ENCODE results near the gene CDC42EP2.

The CDC42EP2 gene

GRCh38 chr11:65304110-65304509, 10.6 kb upstream of the CDC42EP2 start:
- TF ChIP-seq, protein P1, sequence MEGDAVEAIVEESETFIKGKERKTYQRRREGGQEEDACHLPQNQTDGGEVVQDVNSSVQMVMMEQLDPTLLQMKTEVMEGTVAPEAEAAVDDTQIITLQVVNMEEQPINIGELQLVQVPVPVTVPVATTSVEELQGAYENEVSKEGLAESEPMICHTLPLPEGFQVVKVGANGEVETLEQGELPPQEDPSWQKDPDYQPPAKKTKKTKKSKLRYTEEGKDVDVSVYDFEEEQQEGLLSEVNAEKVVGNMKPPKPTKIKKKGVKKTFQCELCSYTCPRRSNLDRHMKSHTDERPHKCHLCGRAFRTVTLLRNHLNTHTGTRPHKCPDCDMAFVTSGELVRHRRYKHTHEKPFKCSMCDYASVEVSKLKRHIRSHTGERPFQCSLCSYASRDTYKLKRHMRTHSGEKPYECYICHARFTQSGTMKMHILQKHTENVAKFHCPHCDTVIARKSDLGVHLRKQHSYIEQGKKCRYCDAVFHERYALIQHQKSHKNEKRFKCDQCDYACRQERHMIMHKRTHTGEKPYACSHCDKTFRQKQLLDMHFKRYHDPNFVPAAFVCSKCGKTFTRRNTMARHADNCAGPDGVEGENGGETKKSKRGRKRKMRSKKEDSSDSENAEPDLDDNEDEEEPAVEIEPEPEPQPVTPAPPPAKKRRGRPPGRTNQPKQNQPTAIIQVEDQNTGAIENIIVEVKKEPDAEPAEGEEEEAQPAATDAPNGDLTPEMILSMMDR (IDR thresholded peaks at IDR 0.05; ENCODE audit: insufficient read depth, low read depth, low read length, missing control alignments), result no peak
- no peak for DNase-seq (ENCODE audit: low read depth)
- H3K4me3 ChIP-seq (ENCODE audit: low read depth, low read length), result no peak overlapping the region

DNA sequence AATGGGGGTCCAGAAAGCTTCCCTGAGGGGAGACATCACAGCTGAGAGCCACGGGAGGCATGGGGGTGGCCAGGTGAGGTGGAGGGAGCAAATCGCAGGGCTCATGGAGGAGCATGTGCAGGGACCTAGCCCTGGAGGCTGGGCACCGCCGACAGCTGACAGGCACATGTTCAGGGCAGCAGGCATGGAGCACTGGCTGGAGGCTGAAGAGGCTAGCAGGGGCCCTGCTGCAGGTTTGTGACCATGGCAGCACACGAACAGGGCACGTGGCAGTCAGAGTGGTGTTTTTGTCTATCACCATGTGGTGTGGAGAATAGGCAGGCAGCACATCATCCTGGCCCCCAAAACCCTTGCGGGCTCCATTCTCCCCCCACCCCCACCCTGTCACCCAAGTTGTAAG, 10.1 kb upstream of the CDC42EP2 start:
- TF ChIP-seq, protein P1 (IDR thresholded peaks at IDR 0.05; ENCODE audit: insufficient read depth, low read depth, low read length, missing control alignments), result no peak
- no peak overlapping the region for H3K4me3 ChIP-seq (ENCODE audit: low read depth, low read length)
- no peak for DNase-seq (ENCODE audit: low read depth)

DNA sequence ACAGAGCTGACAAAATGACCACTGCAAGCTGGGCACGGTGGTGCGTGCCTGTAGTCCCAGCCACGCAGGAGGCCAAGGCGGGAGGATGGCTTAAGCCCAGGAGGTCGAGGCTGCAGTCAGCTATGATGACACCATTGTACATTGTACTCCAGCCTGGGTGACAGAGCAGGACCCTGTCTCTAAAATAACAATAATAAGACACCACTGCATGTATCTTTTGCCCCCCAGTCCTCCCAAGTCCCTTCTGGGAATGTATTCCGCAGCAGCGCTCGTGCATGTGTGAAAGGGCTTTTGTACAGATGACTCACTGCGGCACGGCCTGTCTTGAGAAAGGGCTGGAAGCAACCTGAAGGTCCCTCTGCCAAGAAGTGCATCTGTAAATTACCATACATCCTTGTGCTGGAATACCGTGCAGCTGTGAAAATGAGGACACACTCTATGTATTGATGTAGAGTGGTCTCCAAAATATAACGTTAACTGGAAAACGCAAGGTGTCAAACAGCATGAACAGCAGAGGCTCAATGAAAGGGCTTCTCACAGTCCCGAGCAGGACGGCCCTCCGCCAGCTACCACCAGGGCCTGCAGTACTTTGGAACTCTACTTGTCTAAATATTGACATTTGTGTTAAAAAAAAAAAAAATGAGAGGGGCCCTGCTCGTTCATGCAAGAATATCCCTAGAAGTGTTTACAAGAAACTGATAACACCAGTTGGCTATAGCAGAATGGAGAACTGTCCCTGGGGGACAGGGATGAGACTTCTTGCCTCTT, 9.0 kb upstream of the CDC42EP2 start:
- TF ChIP-seq, protein P1 (IDR thresholded peaks at IDR 0.05; ENCODE audit: insufficient read depth, low read depth, low read length, missing control alignments), result no peak
- no peak overlapping the region for H3K4me3 ChIP-seq (ENCODE audit: low read depth, low read length)
- no peak for DNase-seq (ENCODE audit: low read depth)

- TF ChIP-seq, protein P1 (IDR thresholded peaks at IDR 0.05; ENCODE audit: insufficient read depth, low read depth, low read length, missing control alignments), result no peak
- no peak for DNase-seq (ENCODE audit: low read depth)
- H3K4me3 ChIP-seq (ENCODE audit: low read depth, low read length), result no peak overlapping the region
Measured at GRCh38 chr11:65307298-65308229, 7.1 kb upstream of the CDC42EP2 start.

DNA sequence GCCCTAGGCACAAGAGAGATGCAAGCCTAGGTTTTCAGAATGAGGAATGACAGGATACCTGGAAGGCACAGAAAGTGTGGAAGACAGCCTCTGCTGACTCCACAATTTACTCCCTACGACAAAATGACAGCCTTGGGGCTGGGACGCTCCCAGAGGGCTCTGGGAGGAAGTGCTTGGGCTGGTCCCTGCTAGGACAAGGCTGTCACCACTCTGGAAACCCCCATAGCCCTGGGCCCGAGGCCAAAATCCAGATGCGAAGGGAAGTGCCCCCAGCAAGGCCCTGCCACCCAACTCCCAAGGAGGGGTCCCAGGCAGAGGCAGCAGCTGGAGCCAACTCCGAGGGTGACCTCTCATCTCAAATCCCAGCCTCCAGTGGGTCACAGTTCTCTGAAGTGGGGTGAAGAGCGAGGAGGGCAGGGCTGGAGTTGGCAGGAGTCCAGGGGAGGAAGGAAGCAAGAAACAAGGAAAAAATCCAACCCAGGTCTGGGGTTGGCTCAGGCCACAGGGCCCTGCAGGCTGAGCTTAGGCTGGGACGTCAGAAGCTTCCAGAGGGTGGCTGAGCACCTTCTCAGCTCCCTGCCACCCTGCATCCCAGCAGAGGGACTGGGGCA, 6.3 kb upstream of the CDC42EP2 start:
- TF ChIP-seq, protein P1 (IDR thresholded peaks at IDR 0.05; ENCODE audit: insufficient read depth, low read depth, low read length, missing control alignments), result no peak

DNA sequence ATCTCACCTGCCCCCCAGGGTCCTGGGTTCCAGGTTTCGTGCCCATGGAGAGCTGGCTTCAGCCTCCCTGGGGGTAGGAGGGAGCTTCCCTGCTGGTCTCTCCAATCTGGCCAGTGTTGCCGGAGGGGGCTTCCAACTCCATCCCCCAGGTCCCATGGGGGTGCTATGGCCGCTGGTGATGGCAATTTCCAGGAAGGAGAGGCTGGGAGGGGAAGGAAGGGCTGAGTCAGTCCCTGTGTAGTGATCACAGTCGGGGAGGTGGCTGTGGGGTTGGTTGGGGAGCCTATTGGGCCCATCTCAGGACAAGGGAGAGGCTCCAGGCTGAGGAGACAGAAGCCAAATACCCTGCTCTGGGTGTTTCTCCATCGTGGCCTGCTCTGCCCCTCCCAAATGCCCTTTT, 5.7 kb upstream of the CDC42EP2 start:
- DNase-seq (ENCODE audit: low read depth), result no peak
- TF ChIP-seq, protein P1 (IDR thresholded peaks at IDR 0.05; ENCODE audit: insufficient read depth, low read depth, low read length, missing control alignments), result no peak
- H3K4me3 ChIP-seq (ENCODE audit: low read depth, low read length), result no peak overlapping the region

More for the DNA sequence above, 6.3 kb upstream of the CDC42EP2 start:
- DNase-seq (ENCODE audit: low read depth), result peak; percentile 41
- no peak overlapping the region for H3K4me3 ChIP-seq (ENCODE audit: low read depth, low read length)

Data from GM12865 (cell line).